Measurements from ENCODE around the gene PRKAG3. TPM values are rescaled to one million over a fixed set of nuclear protein-coding genes. Genes with fewer than 3 reads are reported as not detected.

Gene PRKAG3
- total RNA-seq, 1 experiment from 2014 or later = not detected

GRCh38 chr2:218839888-218840287 is 8.3 kb upstream of the PRKAG3 start:
- DNase-seq (ENCODE audit: low read depth) = no peak

DNA sequence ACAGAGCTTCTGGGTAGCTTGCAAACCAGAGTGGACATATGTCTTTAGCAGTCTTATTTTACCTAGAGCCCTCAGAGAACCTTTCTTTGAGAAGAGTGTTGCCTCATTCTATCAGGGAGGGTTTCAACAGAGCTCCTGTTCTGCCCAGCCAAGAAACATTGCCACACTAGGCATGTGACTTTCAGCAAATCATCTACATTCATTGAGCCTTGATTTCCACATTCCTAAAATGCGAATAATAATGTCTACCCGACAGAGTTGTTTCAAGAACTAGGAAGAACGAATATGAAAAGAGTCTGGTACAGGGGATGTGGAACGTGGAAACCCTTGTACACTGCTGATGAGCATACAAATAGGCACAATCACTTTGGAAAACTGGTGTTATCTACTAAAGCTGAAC is 7.8 kb upstream of the PRKAG3 start:
- no peak for DNase-seq (ENCODE audit: low read depth)

DNA sequence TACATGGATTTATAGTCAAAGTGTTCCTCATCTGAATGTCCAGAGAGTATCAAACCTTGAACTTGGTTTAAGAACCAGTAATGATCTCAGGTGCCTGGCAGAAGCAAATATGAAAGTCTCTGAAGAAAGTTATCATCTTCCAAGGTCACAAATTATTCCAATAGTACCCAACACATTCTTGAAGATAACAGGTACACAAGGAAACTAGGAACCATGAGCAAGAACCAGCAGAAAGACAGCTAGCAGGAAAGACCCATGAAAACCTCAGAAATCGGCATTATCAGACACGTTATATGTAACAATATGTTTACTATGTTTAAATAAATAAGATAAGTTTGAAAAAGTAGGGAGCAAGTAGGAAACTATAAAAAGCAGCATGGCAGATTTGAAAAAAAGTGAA is 5.9 kb upstream of the PRKAG3 start:
- DNase-seq (ENCODE audit: low read depth) = no peak

- DNase-seq (ENCODE audit: low read depth) = no peak
These were observed 3.1 kb upstream of the PRKAG3 start for GRCh38 chr2:218834685-218835084.

DNA sequence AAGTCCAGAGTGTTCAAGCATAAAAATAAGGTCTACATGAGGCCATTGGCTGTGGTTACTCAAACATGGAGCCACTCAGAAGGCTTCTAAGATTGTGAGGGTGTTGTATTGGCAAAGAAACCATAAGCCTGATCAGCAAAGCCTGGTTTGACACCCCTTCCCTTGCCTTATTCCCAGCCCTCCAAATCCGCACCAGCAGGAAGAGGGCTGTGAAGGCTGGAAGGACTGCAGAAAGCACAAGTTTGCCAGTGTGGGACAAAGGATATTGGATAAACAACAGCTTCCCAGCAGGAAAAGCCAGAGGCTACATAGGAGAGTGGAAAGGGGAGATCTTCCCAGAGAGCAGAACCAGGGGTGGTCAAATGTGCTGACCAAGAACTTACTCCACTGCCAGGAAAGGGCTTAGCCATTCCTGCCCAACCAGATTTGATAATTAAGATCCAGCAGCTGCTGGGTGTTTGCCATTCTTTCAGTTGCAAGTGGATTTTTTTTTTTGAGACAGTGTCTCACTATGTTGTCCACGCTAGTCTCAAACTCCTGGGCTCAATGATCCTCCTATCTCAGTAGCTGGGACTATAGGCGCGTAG is 1.5 kb upstream of the PRKAG3 start:
- DNase-seq (ENCODE audit: low read depth) = no peak

- peak; percentile 75 for DNase-seq (ENCODE audit: low read depth)
These were observed 917 bp upstream of the PRKAG3 start for GRCh38 chr2:218832520-218832919.

GRCh38 chr2:218832081-218832480 is 478 bp upstream of the PRKAG3 start:
- no peak for DNase-seq (ENCODE audit: low read depth)

- DNase-seq (ENCODE audit: low read depth) = no peak
These were observed 887 bp downstream of the PRKAG3 start for GRCh38 chr2:218830526-218831306.

- DNase-seq (ENCODE audit: low read depth) = no peak
These were observed 1.6 kb downstream of the PRKAG3 start for GRCh38 chr2:218829868-218830451.

DNA sequence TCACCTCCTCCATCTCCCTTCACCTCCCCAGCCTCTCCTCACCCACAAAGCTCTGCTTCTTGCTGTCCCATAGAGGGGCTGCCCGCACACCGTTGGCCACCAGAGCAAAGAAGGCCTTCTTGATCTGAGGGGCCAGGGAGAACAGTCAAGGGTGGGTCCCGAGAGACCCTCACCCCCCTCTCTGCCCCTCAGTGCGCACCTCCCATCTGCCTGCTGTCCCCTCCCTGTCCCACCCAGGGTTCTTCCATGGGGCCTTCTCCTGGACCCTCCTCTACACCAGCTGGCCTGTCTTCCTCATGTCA is 3.2 kb downstream of the PRKAG3 start:
- DNase-seq (ENCODE audit: low read depth) = no peak

- no peak for DNase-seq (ENCODE audit: low read depth)
These were observed 3.7 kb downstream of the PRKAG3 start for GRCh38 chr2:218827701-218828476.

GRCh38 chr2:218826791-218827190 is 4.8 kb downstream of the PRKAG3 start:
- DNase-seq (ENCODE audit: low read depth) = no peak

DNA sequence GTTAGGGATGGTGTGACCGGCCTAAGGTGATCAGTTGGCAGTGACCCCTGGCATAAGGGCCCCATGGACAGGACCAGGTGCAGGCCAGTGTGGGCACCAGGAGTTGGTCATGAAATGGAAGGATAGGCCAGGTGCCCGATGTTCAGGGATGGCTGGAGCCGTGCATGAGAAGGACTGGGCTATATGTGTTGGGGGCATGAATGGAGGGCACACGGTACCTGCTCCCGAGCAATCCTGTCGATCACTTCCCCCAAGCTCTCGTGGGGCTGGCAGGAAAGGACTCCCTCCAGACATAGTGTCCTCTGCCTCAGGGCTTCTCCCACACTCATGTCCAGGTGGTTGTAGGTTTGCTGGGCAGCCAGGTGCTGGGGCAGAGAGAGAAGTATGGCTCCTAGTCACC is 7.6 kb downstream of the PRKAG3 start:
- no peak for DNase-seq (ENCODE audit: low read depth)

DNA sequence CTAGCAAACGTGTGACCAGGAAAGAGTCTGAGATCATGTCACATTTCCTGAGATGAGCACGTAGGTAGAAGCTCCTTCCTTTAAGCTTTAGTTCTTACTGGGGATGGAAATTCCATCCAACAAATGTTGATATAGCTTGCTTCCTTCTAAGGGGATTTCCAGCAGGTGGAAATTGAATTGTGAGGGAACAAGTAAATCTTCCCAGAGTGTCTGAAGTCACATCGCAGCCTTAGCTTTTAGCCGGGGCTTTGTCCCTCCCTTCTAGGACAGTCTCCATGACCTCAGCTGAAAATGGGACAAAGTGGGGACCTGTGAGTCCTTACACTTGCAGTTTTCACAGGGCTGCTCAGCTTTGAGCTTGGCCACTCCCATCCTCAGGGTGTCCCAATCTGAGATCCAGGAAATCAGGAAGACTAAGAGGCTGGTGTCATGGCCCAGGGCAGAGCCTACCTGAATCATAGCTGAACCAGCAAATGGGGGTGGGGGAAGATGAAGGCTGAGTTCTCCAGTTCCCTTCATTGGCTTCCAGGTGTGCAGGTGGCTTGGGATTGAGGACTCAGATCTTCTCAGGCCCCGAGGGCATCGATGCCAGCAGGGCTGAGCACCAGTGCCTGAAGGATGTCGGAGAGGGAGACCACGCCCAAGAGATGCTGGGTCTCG is 8.3 kb downstream of the PRKAG3 start:
- no peak for DNase-seq (ENCODE audit: low read depth)

DNA sequence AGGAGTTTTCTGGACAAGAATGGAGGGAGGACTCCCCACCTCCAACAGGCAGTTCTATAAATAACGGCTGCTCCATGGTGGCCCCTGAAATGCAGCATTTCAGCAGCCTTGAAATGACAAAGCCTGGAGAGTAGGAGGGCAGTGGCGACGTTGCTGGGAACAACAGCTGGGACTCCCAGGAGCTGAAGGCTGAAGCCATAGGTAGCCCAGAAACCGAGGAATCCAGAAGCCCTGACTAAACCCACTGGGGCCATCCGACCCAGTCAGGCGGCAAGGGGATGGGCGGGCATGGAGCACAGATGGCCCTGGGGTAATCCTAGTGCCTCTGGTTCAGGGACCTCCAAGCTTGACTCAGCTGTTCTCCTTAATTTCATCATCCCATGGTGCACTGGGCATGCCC is 9.0 kb downstream of the PRKAG3 start:
- no peak for DNase-seq (ENCODE audit: low read depth)

DNA sequence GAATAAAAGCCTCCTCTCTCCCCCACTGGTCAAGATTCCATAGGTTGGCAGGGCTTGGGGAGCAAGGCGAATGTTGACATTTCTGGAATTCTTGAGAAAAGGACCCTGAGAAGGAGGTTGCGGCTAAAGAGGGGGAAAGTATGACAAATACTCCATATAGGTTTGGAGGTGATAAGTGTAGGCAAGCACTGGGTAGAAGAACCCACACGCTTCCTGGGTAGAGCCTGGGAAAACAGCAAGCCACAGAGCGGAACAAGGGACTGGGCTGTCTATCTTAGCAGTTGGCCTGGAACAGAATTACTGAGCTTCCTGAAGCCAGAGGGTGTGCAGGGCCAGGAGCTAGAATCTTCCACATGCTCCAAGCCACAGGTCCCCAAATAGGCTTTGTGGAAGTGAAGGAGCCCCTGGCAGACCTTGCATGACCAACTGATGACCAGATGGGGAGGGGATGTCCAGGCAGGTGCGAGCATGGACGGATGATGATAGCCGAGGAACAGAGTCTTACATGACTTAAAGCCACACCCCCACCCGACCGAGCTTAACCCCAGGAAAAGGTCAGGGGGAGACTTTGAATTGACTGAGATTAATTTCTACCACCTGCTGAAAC is 9.9 kb downstream of the PRKAG3 start:
- no peak for DNase-seq (ENCODE audit: low read depth)

GRCh38 chr2:218820746-218821369 is 10.7 kb downstream of the PRKAG3 start:
- DNase-seq (ENCODE audit: low read depth) = no peak

DNA sequence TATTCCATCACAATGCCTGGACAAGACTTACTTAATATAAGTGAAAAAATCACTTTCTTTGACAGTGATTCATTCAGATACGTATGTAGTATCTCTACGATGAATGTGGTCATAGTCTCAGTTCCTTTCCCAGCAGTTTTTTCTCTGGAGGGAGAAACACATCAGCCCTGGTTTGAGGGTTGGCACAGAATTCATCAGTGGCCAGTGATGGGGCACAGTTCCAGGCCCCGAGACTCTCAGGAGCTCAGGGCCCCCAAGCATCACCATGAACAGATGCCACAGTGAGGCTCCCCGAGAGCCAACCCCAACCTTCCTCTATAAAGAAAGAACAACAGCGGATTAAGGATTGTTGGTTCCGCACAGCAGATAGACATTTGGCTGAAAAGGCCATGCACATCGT is 12.5 kb downstream of the PRKAG3 start:
- DNase-seq (ENCODE audit: low read depth) = no peak

- no peak for DNase-seq (ENCODE audit: low read depth)
These were observed 15.0 kb downstream of the PRKAG3 start for GRCh38 chr2:218816561-218817011.

DNA sequence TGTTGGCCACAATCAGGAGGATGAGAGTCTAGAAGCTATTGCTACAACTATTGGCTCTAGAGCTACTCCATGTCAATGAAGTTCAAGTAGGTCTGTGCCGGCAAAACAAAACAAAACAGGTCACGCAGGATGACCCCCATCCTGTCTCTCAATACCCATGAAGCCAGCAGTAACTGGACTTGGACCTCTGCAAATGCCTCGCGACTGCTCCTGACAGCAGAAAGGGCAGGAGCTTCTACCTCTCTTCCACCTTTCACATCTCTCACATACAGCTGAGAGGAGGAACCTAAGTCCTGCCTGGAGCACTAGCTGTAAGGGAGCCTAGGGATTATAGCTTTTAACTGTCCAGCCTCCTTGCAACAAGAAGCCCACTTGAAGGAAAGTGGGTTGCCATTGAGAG is 16.0 kb downstream of the PRKAG3 start:
- no peak for DNase-seq (ENCODE audit: low read depth)

- DNase-seq (ENCODE audit: low read depth) = no peak
These were observed 16.4 kb downstream of the PRKAG3 start for GRCh38 chr2:218815244-218815637.
